HG02870 (cell line): ENCODE measurements around the gene FLAD1.
"Not testable (repeated sequence)": the region's sequence is repeated elsewhere in the genome, so short reads cannot be mapped to it uniquely, and the experiment has no call there.

Source experiments
- ATAC-seq: cut with Tn5 transposase; IDR thresholded peaks from one replicate; pipeline ENCODE4 v1.9.1; 2021; ENCODE audit warnings: mild to moderate bottlenecking, moderate library complexity; ENCODE audit not compliant: unreplicated experiment

Gene FLAD1

GRCh38 chr1:154988058-154988954, 5.2 kb downstream of the FLAD1 start:
- no peak for ATAC-seq

DNA sequence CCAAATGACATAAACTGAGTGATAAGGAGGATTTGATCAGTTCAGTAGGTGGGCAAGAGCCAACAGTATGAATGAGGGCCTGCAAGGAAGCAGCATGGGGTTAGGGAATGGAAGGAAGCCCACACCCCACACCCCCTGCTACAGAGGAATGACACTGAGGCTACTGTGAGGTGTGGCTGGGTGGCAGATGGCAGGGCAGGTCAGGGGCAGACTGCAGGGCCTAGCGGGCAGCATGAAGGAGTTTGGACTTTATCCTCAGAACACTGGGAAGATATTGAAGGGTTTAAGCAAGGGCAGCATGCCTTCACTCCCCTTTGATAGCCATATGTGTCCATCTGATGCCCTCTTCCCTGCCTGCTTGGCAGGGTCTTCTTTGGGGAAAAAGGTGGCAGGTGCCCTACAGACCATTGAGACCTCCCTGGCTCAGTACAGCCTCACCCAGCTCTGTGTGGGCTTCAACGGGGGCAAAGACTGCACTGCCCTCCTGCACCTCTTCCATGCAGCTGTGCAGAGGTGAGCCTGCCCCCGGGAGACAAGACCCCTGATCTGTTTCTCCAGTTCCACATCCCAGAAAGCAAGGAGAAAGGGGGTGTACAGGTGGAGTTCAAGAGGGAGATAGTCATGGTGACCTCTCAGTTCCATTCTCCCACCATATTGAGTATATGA, 6.2 kb downstream of the FLAD1 start:
- ATAC-seq, result no peak

DNA sequence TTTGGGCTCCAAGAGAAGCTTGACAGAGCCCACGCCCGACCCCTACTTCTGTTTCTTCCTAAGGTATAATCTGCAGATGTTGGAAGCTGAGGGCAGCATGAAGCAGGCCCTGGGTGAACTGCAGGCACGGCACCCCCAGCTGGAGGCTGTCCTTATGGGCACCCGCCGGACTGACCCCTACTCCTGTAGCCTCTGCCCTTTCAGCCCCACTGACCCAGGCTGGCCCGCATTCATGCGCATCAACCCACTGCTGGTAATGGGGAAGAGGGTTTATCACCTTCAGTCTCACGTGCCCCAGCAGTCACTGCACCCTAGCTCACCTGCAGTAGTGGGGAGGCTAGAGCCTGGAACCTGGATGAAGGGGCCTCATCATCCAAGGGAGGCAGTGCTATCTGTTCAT, 7.1 kb downstream of the FLAD1 start:
- ATAC-seq, result no peak

GRCh38 chr1:154992721-154993571, 9.8 kb downstream of the FLAD1 start:
- no peak for ATAC-seq

DNA sequence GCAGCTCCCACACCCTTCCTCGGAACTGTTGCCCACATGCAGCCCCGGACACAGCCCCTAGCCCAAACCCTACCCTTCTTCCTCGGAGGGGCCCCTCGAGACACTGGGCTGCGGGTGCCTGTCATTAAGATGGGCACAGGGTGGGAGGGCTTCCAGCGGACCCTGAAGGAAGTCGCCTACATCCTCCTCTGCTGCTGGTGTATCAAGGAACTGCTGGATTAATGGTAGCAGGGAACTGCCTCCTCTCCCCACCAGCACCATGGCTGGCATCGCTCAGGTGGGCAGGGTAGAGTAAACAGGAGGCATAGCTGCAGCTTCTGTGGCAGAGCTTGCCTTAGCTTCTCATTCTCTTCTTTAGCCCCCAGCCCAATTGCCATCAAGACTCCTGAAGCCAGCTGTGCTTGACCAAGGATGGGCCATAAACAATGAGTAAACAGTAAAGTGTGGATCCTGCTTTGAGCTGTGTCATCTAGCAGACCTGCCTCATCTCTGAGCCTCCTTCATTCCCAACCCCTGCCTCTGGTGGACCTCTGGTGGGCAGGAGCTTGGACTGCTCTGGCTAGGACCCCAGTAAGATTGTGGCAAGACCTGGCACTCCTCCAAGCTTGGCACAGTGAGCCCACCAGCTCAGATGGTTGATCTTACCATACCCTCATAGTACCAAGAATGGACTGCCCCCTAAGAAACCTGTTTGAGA, 10.6 kb downstream of the FLAD1 start, which contains the start of gene LENEP:
Gene LENEP (plus strand): TSS at position 15 of the 697 bp plus-strand sequence. CDS start 22 bp downstream, at position 37.
- ATAC-seq, result no peak

DNA sequence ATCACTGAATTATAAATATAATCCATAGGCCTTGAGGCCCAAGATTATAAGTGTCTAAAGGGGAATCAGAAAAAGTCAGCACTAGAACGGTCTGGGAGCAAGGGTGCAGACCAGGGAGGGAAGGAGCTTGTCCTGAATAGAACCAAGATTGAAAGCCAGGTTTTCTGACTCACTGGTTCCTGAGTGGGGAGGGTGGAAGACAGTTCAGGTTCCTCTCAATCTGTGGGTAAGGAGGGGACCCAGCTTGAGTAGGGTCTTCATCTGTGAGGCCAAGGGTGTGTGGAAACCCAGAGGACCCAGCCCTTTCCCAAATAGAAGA, 11.1 kb downstream of the FLAD1 start:
- no peak for ATAC-seq

GRCh38 chr1:154994591-154994990, 11.4 kb downstream of the FLAD1 start:
- no peak for ATAC-seq

- ATAC-seq, result not testable (repeated sequence)
Observed at GRCh38 chr1:154995301-154995983, 12.3 kb downstream of the FLAD1 start.

DNA sequence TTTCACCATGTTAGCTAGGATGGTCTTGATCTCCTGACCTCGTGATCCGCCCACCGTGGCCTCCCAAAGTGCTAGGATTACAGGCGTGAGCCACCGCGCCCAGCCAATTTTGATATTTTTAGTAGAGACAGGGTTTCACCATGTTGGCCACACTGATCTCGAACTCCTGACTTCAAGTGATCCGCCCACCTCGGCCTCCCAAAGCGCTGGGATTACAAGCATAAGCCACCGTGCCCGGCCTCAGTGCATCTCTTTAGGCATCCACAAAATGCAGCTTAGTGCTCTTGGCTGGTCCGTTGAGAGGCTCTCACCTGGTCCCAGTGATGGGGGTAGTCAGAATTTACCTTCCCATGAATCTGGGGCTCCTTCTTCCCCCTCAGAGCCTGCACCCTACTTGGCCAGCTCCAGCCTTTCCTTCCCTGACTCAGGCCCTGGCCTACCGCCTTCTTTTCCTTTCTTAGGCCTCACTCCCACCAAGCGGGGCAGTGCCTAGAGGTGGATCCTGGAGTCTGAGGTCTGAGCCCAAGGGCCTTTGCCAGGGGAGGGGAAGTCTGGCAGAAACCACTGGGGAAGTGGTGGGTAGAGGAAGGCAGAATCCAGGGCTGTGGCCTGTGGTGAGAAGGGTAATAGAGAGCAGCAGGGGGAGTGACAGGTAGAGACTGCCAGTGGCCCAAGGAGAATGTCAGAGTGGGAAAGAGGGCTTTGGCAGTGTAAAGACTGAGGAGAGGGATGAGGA, 14.0 kb downstream of the FLAD1 start:
- ATAC-seq, result no peak

GRCh38 chr1:154998201-154998780, 15.1 kb downstream of the FLAD1 start:
- ATAC-seq, result no peak

- no peak for ATAC-seq
Observed at GRCh38 chr1:154998818-154999570, 15.8 kb downstream of the FLAD1 start.

- ATAC-seq, result no peak
Observed at GRCh38 chr1:154999571-155000410, 16.6 kb downstream of the FLAD1 start.

- no peak for ATAC-seq
Observed at GRCh38 chr1:155000411-155000725, 17.2 kb downstream of the FLAD1 start.

DNA sequence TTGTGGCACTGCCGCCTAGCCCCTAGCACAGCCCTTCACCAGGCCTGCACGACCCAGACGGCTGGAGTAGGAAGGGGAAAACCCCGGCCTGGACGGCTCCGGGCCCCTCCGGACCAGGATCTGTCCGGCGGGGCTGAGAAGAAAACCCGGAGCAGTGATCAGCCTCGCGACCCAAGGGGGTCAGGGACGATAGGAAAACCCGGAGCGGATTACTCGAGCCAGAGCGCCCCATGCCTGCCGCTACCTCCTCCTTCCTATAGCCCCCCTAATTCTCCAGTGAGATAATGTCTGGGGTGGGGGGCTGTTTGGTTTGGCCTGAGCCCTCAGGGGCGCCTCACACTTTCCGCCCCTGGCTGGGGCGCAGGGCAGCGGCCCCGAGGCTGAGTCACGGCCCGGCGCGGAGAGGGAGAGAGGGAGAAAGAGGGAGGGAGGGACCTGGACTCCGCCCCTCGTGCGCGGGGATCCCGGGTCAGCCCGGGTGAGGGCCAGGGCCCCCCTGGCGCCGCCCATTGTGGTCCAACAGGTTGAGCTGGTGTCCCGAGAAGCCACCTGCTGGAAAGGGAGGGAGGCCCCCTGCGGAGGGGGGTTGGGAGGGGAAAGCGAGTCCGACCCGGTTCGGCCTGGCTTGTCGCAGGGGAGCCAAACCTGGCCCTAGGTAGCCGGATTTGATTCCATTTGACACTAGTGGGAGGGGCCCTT, 17.7 kb downstream of the FLAD1 start:
- peak; percentile 34 for ATAC-seq

- ATAC-seq, result no peak
Observed at GRCh38 chr1:155001425-155001674, 18.2 kb downstream of the FLAD1 start.

DNA sequence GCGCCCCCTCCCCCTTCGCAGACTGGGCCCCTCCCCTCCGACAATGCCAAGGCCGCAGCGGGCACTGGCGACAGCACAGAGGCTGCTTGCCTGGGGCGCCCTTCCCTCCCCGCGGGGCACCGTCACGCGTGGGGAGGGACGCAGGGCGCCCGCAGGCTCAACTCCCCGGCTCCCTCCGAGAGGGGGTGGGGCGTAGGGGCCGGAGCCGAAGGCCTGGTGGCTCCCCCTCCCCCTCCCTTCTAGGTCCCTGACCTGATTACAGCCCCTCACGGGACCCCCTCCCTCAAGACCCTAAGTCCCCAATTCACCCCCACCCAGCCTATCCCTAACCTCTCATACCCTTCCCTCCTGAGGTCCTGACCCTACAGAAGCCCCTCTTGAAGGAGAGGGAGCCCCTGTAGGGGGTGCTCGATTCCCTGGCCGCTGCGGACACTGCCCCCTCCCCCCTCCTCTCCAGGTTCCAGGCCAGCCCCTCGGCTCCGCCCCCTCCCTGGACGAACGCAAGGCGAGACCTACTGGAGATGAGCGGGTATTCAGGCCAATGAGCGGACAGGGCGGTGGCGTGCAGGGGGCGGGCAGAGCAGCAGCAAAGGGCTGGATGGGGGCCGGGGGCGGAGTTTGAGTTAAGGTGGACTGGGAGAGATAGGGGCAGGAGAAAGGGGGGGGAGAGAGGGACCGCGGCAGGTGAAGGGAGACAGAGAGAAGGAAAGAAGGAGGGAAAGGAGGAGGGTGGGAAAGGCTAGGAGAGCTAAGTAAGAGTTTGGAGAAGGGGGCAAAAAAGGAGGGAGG, 18.7 kb downstream of the FLAD1 start:
- ATAC-seq, result peak; percentile 56
